PC-3 (cell line): ENCODE data around the gene IFIT3.

ENCODE experiments used
- EZH2 ChIP-seq: fragments of 300-600 bp; sonication (generic); IDR thresholded peaks from one replicate; pipeline ENCODE4 v1.6.1; 2017; ENCODE audit warnings: antibody characterized with exemption, mild to moderate bottlenecking, low read length; ENCODE audit not compliant: unreplicated experiment
- TF ChIP-seq, protein P1 (sequence below): fragments of 300-600 bp; sonication (generic); conservative IDR thresholded peaks from 2 replicates; pipeline ENCODE4 v1.5.1; 2017; ENCODE audit warnings: antibody characterized with exemption, low read depth, mild to moderate bottlenecking, low read length

DNA sequence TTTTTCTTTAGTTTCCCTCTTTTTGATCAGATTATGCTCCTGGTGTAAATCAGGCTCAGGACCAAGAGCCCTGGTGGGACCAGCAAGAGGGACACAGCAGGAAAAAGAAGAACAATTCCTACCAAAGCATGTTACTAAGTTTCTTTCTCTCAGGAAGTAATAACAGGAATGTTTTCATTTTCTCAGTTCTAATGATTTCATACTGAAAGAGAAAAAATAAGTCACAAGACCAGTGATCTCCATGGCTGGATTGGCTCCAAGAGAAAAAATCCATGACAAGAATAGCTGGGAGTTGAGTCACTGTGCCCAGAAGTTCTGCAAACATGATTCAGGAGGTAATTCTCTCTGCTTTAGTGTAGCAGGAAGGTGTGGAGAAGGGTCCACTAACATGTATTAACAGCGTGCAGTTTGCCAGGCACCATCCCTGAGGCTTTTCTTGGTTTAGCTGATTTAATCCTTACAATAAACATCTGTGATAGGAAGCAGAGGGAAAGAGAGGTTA is 49.7 kb upstream of the IFIT3 start:
- TF ChIP-seq, protein P1, sequence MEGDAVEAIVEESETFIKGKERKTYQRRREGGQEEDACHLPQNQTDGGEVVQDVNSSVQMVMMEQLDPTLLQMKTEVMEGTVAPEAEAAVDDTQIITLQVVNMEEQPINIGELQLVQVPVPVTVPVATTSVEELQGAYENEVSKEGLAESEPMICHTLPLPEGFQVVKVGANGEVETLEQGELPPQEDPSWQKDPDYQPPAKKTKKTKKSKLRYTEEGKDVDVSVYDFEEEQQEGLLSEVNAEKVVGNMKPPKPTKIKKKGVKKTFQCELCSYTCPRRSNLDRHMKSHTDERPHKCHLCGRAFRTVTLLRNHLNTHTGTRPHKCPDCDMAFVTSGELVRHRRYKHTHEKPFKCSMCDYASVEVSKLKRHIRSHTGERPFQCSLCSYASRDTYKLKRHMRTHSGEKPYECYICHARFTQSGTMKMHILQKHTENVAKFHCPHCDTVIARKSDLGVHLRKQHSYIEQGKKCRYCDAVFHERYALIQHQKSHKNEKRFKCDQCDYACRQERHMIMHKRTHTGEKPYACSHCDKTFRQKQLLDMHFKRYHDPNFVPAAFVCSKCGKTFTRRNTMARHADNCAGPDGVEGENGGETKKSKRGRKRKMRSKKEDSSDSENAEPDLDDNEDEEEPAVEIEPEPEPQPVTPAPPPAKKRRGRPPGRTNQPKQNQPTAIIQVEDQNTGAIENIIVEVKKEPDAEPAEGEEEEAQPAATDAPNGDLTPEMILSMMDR: no peak
- no peak for TF ChIP-seq EZH2
